HG02571 (cell line): ENCODE measurements around the gene ALPI.
"Not testable (repeated sequence)": the region's sequence is repeated elsewhere in the genome, so short reads cannot be mapped to it uniquely, and the experiment has no call there.

Experiments
- ATAC-seq: cut with Tn5 transposase; IDR thresholded peaks from one replicate; pipeline ENCODE4 v1.9.1; 2021; ENCODE audit warnings: mild to moderate bottlenecking, moderate library complexity; ENCODE audit not compliant: unreplicated experiment

The ALPI gene

DNA sequence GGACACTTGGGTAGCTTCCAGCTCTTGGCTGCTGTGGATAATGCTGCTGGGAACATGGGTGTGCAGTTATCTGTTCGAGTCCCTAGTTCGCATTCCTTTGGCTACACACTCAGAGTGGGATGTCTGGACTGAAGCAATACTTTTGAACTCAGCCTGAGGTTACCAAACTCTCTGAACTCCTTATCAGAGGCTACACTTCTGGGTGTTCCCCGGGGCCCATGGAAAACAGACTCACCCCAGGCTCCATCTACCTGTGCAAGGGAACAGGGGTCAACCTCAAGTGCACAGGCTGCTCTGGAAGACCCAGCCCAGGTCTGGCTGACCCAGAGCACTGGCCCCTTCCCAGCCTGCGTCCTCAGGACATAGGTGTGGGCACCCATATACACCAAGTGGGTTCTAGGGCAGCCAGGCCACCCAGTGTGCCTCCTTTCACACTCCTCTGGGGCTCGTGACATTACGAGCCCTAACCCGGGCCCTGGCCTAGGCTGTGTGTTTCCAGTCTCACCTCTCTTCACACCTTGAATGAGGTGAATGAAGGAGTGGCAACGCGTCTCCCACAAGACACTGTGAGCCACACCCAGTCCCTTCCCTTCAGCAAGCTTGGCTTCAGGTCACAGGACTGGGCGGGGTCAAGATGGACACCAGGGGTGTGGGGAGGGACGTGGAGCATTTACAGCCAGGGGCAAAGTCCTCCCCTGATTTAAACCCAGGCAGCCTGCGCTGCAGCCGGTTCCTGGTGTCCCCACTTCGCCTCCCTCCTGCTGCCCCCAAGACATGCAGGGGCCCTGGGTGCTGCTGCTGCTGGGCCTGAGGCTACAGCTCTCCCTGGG lies at the start of gene ALPI:
Gene ALPI (plus strand): TSS at position 728 of the 830 bp plus-strand sequence. CDS start 47 bp downstream, at position 775.
- no peak for ATAC-seq

DNA sequence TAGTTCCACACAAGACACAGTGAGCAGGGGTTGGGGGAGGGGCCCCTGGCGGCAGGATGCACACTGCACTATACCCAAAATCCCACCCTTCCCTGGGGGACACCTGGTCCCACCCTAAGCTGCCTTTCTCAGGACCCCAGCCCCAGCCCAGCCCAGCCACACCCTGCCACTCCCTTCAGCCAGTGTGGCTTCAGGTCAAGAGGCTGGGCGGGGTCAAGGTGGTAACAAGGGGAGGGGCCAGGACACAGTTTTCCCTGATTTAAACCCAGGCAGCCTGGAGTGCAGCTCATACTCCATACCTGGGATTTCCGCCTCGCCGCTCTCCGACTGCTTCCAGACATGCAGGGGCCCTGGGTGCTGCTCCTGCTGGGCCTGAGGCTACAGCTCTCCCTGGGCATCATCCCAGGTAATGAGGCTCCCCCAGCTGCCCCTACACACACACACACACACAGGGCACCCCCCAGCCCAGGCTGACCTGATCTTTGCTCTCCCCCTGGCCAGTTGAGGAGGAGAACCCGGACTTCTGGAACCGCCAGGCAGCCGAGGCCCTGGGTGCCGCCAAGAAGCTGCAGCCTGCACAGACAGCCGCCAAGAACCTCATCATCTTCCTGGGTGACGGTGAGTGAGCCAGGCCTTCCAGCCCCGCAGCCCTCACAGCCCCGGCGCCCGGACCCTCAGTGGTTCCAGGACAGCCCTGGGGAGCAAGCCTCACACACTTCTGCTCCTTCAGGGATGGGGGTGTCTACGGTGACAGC lies 49.2 kb upstream of the ALPI start, which contains the start of gene ALPG:
Gene ALPG (plus strand): TSS at position 289 of the 755 bp plus-strand sequence. CDS start 51 bp downstream, at position 340.
- no peak for ATAC-seq

DNA sequence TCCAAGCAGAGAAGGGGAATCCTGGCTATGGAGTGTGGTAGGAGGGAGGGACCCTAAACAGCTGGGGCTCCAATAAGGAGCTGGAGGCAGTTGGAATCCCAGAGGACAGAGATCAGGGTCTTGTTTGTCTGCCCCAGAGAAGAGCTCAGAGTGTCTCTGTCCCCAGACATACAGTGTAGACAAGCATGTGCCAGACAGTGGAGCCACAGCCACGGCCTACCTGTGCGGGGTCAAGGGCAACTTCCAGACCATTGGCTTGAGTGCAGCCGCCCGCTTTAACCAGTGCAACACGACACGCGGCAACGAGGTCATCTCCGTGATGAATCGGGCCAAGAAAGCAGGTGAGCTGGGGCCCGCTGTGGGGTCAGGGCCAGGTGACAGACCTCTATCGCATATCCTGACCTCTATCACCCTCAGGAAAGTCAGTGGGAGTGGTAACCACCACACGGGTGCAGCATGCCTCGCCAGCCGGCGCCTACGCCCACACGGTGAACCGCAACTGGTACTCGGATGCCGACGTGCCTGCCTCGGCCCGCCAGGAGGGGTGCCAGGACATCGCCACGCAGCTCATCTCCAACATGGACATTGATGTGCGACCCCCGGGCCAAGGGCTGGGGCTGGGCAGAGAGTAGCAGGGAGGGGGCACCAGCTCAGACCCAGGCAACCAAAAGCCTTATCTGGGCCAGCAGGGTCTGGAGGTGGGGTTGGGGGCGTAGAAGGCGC lies 48.4 kb upstream of the ALPI start:
- ATAC-seq: not testable (repeated sequence)

DNA sequence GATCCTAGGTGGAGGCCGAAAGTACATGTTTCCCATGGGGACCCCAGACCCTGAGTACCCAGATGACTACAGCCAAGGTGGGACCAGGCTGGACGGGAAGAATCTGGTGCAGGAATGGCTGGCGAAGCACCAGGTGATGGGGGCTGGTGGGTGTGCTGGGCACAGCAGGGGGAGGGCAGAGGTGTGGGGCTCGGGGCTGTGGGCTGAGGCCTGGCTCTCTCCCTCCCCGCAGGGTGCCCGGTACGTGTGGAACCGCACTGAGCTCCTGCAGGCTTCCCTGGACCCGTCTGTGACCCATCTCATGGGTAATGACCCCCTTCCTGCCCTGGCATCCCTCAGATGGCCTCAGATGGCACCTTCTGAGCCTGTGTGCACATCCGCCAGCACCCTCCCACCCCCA lies 47.7 kb upstream of the ALPI start:
- ATAC-seq: not testable (repeated sequence)

DNA sequence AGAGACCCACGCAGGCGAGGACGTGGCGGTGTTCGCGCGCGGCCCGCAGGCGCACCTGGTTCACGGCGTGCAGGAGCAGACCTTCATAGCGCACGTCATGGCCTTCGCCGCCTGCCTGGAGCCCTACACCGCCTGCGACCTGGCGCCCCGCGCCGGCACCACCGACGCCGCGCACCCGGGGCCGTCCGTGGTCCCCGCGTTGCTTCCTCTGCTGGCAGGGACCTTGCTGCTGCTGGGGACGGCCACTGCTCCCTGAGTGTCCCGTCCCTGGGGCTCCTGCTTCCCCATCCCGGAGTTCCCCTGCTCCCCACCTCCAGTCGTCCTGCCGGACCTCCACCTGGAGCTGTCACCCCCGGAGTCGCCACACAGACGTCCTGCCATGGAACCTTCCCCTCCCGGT lies 46.3 kb upstream of the ALPI start:
- ATAC-seq: not testable (repeated sequence)

DNA sequence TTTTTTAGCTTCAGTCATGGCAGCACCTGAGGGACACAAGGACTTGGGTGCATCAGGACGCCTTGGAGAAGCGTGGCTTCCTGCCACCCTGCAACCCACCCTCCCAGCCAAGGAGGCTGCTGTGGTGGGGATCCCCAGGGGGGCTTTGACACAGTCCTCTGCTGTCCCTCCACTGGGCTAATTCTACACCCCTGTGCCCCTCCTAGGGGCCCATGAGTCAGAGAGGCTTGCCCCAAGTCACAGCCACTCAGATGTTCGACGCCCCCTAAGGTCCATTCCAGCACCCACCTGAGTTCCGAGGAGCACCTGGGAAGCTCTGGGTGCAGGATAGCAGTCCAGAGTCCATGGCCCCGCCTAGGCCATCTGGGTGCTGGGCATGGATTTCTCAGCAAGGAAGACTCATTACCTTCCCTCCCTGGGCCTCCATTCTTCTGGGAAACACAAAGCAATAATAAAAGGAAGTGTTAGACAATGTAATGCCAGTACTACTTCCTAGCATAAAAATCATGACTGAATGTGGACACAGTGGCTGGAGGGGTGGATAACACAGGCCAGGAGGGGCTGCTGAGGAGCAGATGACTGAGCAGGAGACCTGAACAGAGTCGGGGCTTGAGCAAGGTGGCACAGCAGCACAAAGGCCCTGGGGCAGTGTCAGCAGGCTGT lies 45.6 kb upstream of the ALPI start:
- no peak for ATAC-seq

DNA sequence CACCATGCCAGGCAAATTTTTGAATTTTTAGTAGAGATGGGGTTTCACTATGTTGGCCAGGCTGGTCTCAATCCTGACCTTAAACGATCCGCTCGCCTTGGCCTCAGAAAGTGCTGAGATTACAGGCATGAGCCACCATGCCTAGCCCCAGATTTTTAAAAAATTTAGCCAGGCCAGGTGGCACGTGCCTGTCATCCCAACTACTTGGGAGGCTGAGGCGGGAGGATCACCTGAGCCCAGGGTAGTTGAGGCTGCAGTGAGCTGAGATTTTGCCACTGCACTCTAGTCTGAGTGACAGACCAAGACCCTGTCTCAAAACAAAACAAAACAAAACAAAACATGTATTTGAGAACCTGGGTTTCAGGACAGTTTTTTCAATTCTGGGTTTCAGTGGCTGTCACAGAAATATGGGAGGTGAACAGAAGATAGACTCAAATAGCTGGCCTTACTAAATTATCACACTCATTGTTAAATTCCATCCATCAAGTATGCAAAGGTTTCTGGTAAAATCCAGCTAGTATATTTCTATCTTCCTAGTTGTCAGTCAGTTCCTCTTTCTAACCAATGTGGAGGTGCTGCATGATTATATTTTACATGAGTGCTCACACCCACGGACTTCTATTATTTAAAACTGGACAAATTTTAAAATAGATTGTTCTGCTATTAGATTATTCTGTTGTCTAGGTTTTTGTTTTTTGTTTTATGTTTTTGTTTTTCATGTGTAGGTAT lies 43.9 kb upstream of the ALPI start:
- ATAC-seq: no peak

DNA sequence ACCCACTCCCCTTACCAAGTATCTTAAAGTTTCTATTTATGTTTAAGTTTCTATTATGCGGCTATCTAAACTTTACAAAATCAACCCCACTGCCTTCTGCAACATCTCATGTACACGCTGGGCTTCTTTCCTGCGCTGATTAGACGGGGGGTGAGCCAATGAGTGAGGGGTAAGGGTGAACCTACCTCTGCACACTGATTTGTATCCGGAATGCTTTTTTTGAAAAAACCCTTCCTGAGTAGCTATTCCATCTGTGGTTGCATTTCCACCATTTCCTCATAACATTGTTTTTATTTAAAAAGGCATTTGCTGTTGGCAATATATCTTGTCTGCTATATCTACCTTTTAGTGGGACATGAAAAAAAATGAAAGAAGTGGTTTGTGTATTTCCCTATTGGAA lies 43.0 kb upstream of the ALPI start:
- ATAC-seq: no peak

DNA sequence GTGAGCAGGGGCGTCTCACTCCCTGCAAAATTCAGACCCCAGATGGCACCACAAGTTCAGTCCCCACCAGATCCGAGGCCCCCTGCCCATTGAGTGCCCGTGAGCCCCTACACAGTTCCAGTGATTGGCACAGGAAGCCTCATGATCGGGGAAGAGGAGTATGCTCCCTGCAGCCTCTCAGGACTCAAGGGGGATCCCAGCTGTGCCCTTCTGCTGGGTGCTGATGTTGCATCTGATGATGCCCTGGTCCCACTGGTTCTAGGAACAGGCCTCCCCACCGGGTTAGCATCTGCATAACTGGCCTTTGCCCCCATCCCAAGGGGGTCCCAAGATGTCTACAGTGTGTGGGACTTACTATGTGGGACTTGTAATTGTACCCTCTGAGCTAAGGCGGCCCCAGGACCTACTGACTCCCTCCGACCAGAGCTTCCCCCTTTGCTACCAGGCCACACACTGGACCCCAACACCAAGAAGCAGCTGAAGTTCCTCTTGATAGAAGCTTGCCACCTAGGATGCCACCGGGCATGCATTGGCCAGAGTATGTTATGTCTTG lies 40.7 kb upstream of the ALPI start:
- ATAC-seq: no peak

DNA sequence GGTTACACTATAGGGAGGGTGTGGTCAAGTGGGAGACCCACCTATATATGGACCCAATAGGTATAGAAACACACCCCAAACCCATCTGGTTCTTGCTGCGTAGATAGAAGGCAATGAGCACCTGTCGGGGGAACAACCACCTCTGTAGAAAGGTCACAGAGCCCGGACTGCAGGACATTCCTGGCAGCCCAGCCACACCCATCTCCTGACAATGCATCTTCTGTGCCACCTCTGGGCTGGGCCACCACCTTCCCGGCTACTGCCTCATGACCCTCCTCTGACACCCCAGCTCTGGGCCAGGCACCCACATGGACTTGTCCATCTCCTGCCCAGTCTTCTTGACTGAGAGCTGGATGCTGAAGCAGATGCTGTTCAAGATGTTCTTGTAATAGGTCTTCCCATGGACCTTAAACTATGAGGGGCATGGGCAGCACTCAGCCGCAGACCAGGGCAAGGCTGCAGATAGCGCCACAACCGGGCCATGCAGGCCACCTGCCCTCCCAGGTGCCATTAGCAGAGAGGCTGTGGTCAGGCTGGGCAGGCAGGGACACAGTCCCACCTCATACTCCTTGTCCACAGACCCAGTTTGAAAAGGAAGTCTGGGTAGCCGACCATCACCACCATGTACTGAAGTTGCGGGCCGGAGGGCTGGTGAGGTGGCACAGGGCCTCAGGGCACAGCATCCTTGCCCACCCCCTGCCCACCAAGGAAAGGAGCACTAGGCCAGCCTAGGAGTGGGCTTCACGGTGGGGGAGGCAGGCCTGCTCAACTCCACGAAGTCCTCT lies 40.0 kb upstream of the ALPI start:
- no peak for ATAC-seq

DNA sequence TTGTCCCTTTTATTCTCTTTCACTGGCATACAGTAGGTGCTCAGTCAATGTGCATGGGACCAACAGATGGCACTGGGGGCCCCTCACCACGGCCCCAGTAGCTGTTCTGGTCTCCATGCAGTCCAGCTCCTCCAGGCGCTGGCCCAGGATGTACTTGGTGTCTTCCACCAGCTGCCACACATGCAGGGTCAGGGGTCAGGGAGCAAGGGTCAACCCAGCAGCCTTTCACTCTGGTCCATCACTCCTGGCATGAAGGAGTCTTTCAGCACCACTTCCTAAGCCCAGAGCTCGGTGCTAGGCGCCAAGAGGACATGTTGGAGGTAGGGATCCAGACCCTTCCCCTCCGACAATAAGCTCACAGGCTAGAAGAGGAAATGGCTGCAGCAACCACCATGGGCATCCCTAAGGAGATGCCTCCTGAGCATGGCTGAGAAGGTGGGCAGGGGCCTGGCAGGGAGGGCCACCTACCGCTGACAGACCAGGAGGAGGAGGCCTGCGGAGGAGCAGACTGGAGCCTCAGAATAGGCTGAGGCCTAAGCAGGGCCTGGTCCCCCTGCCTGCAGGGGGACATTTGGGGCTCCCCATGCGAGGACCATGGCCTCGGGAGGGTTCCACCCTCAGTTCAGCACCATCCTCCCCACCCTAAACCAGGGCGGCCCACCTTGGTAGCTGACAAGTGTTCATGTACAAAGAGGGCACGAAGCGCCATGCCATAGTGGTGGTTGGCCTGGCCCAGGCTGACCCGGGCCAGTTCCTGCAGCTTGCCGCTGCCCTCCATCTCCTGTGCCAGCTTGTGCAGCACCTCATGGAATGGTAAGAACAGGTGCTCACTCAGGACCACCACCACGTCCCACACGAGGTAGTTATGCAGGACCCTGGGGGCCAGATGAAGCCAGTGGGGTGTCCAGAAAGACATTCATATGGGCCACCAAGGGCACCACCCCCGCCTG lies 39.2 kb upstream of the ALPI start:
- ATAC-seq: no peak

DNA sequence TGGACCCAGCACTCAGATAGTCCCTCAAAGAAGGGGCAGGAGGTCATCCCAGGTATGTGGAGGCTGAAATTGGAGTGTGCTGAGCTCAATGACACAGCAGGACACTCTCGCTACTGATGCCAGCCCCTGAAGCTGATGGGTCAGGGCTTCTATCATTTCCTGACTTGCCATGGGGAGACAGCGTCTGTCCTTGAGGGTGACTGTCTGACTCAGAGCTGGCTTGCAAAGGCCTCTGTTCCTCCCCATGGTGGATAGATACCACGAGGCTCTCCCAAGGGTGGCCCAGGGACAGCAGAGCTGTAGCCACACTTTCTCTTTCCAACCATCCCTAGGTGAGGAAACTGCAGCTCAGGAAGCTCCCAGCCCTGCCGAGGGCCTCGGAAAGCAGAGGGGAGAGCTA lies 38.5 kb upstream of the ALPI start:
- no peak for ATAC-seq

DNA sequence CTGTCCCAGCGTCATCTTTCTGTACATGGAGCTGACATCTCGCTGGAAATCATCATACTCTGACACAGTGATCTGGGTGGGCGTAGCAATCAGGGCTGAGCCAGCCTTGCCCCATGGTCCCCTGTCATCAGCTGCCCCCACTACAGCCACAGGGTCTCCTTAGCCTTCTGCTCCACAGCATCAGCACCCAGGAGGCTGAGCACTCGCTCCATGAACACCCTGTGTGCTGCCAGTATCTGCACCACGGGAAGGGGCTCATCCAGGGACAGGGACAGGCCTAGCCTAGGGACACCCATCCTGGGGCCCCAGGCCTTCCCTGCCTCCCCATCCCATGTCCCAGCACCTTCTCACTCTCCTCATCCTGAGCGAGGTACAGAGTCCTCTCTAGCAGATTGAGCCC lies 37.9 kb upstream of the ALPI start:
- no peak for ATAC-seq

DNA sequence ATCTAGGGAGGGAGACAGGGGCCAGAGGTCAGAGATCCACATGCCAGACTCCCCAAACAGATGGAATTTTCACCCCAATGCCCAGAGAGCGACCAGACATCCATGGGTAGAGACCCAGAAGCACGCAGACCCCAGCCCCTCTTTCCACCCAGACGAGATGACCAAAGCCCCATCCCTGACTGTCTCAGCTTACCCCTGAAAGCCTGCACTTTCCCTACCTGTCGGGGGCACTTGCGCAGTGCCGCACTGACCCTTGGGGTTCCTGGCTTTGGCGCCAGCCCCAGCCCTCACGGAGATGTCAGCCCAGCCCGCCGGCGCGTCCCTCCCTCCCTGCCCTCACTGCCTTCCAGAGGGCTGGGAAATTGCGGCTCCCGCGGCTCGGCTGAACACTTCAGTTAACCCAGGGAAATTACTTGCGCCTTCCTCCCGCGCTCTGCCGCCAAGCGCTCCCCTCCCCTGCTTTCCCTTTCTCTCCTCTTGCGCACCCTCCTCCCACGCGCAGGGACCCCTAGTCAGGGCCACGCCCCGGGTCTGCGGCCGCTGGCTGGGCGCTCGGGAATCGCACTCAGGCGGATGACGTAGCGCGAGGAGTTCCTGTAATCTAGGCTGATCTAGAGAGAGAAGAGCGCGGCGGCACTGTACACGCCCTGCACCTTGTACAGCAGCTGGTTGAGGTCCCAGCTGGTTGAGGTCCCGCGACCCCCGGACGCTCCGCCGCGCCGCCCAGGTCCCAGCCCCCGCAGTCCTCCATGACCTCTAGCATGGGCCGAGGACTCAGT lies 37.3 kb upstream of the ALPI start:
- ATAC-seq: no peak

DNA sequence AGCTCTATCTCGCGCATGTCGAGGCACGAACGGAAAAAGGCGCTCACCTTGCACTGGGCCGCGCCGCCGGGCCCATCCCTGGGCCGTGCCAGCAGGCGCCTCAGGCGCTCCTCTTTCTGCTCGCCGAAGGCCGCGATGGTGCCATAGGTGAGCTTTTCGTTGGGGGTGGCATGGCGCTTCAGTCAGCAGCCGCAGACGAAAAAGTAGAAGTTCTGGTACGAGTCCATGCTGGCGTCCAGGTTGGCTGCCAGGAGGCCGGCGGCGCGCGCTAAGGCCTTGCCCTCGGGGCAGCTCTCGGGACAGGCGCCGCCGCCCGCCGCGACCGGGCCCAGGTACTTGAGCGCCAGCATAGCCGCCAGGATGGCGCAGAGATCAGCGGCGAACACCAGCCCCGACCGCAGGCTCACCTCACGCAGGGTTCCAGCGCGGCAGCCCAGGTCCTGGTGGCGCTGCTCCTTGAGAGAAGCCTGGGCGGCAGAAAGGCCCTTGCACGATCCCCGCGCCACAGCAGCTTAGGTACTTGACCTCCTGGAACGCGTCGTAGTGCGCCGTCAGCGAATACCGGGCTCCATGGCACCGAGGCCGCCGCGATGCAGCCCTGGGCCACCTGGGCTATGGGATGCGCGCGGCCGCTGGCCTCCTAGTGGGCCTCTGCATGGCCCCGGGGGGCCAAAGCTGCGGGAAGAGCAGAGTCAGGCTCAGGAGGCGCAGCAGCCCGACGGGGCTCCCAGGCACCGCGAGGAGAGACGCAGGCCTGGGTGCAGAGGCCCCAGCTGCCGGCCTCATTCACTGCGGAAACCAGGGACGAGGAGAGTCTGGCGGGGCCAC lies 36.5 kb upstream of the ALPI start:
- ATAC-seq: no peak

DNA sequence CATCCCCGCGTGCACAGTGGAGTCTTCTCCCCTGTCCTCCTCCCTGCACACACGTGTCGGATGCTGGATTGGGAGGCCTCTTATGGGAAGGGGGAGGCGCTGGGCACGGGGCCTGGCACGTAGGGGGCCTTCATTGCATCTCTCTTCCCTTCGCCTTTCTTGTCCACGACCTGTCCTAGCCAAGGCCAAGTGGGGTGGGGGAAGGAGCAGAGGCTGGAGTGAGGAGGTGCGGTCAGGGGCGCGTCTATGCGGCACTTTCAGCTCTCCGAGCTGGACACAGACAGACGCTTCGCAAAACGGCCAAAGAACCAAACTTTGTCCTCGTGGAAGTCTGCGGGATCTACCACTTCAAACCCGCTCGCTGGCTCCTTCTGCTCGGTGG lies 35.9 kb upstream of the ALPI start:
- ATAC-seq: no peak
